Ovary (tissue), 9 donors: Measurements from ENCODE around the gene DPF3. TPM values are rescaled to one million over a fixed set of nuclear protein-coding genes. Genes with fewer than 3 reads are reported as not detected.

Source experiments
- DNase-seq, 5 donors: peaks; one replicate each; pipeline ENCODE4 v3.0.0-alpha.2; 2019 to 2020
- H3K27ac ChIP-seq, 2 donors: fragments of 200-600 bp; one replicate each; pipeline versions ENCODE4 v1.5.1 to v1.8.0; 2019 to 2022
- H3K27me3 ChIP-seq: fragments of 200-600 bp; one replicate; pipeline ENCODE4 v1.8.0; 2022
- H3K36me3 ChIP-seq: fragments of 200-600 bp; sonication (generic); one replicate; pipeline ENCODE4 v1.5.1; 2019
- H3K4me1 ChIP-seq: one replicate; pipeline ENCODE4 v1.8.1; 2013; ENCODE audit warnings: mild to moderate bottlenecking, moderate library complexity; ENCODE audit not compliant: insufficient read depth
- H3K4me3 ChIP-seq: fragments of 200-600 bp; sonication (generic); one replicate; pipeline ENCODE4 v1.5.1; 2017
- H3K9me3 ChIP-seq, 2 donors: fragments of 200-600 bp in 1 of 2; sonication (generic) in 1 of 2; one replicate each; pipeline versions ENCODE4 v1.5.1 to v1.8.1; 2013 to 2019; ENCODE audit warnings: mild to moderate bottlenecking in 1 of 2, moderate library complexity in 1 of 2
- CTCF ChIP-seq, 3 donors: fragments of 450-650 bp in 2 of 3; fragments of 200-600 bp in 1 of 3; IDR thresholded peaks; one replicate each; pipeline versions ENCODE4 v1.5.1 to v1.8.0; 2016 to 2022; ENCODE audit warnings: antibody characterized with exemption in 3 of 3, mild to moderate bottlenecking in 1 of 3
- EP300 ChIP-seq: sonication (generic); formaldehyde crosslinking; IDR thresholded peaks from one replicate; pipeline ENCODE4 v1.6.1; 2017; ENCODE audit warnings: antibody characterized with exemption
- POLR2A ChIP-seq: fragments of 450-650 bp; IDR thresholded peaks from one replicate; pipeline ENCODE4 v1.6.1; 2017; ENCODE audit warnings: antibody characterized with exemption, mild to moderate bottlenecking, moderate library complexity
- WGBS, 3 donors: extraction: QIAGEN DNeasy Blood & Tissue Kit in 1 of 3; methylation state at CpG; one replicate each; pipeline versions ENCODE4 v1.1.5 to v1.1.7; 2013 to 2017; 5-methylcytosine and 5-hydroxymethylcytosine counted together
- intact Hi-C, 4 donors: fragments of 100-400 bp; cut with DNase I; formaldehyde crosslinking; loops; one replicate each; pipeline versions ENCODE4 v1.11.0 to v1.15.1; 2022 to 2023
- polyA plus RNA-seq, 2 donors: library from polyadenylated mRNA; stranded (reverse); fragments of 200-250 nt in 1 of 2; fragments of 350-450 nt in 1 of 2; fragmentation: Illumina TruSeq in 1 of 2; extraction: RNeasy Lipid Tissue Mini Kit (QIAGEN cat#74804) in 1 of 2; gene quantifications; one replicate each; pipeline ENCODE4 v1.2.3, GENCODE V29; 2013 to 2014
- total RNA-seq, 7 donors: library from RNA; depleted of rRNA in 2 of 7; stranded (reverse); fragments of >200 nt in 2 of 7; fragmentation: NEBNext Ultra II Directional in 3 of 7; extraction: Animal tissue kit (Norgen Biotek cat#: 25700) in 3 of 7; gene quantifications; one replicate each; pipeline versions ENCODE4 v1.1.0 to v1.2.4, GENCODE V29; 2016 to 2023
- donor health status: DM: no; HTN: no; CAD: no; lungs with moderate emphysema.
- donor health status: DM: no; HTN: no; CAD: no.
- donor health status: Bipolar disorder and iron deficiency.
- donor health status: DM: yes; HTN: yes; CAD: no.
- donor health status: DM: no; HTN: no; CAD: no.
- donor health status: DM: yes; HTN: yes; CAD: no.

The DPF3 gene
- total and polyA plus RNA-seq, 9 donors = 6.3 to 34.4 (median 21.9) TPM

- intact Hi-C loops = no loop called here
- Histone ChIP-seq H3K27ac (no peak overlapping the region), H3K4me1 (peaks cover 1% of the 10 kb centered on the region), H3K36me3 (no peaks in the 10 kb centered on the region), H3K9me3 (no peaks in the 10 kb centered on the region), H3K4me3 (no peak overlapping the region), H3K27me3 (no peaks in the 10 kb centered on the region)
- TF ChIP-seq EP300 = no peak
- TF ChIP-seq CTCF (IDR thresholded peaks at IDR 0.05) = no peak
- TF ChIP-seq POLR2A = no peak
- WGBS, 3 donors = 85 to 88% (median 86%) methylated on average over 14 to 15 of the region's 15 CpGs
- DNase-seq = no peak
Observed at GRCh38 chr14:72688990-72689671, 204.8 kb downstream of the DPF3 start.

GRCh38 chr14:72686832-72687231 is 207.1 kb downstream of the DPF3 start:
- Histone ChIP-seq H3K27ac (no peak overlapping the region), H3K36me3 (no peaks in the 10 kb centered on the region), H3K4me3 (no peak overlapping the region), H3K4me1 (no peaks in the 10 kb centered on the region), H3K9me3 (no peaks in the 10 kb centered on the region), H3K27me3 (no peaks in the 10 kb centered on the region)
- 94 to 98% (median 97%) methylated on average over 2 of the region's 2 CpGs for WGBS, 3 donors
- TF ChIP-seq CTCF (IDR thresholded peaks at IDR 0.05) (no peak), POLR2A (no peak), EP300 (no peak)
- intact Hi-C loops = no loop called here
- no peak for DNase-seq

- Histone ChIP-seq H3K9me3 (no peaks in the 10 kb centered on the region), H3K27ac (no peak overlapping the region), H3K4me3 (no peak overlapping the region), H3K36me3 (no peaks in the 10 kb centered on the region), H3K4me1 (no peaks in the 10 kb centered on the region), H3K27me3 (no peaks in the 10 kb centered on the region)
- no peak for DNase-seq
- intact Hi-C loops = no loop called here
- no peak for TF ChIP-seq CTCF (IDR thresholded peaks at IDR 0.05)
- no peak for TF ChIP-seq EP300
- TF ChIP-seq POLR2A = no peak
- WGBS, 3 donors = 81 to 87% (median 85%) methylated on average over 1 of the region's 1 CpG
Observed at GRCh38 chr14:72686101-72686500, 207.8 kb downstream of the DPF3 start.

GRCh38 chr14:72685456-72685855 is 208.4 kb downstream of the DPF3 start:
- H3K27me3 ChIP-seq = no peaks in the 10 kb centered on the region
- no peak overlapping the region for H3K27ac ChIP-seq
- no peak overlapping the region for H3K4me3 ChIP-seq
- 99 to 100% (median 99%) methylated on average over 3 of the region's 3 CpGs for WGBS, 3 donors
- no peaks in the 10 kb centered on the region for H3K4me1 ChIP-seq
- no peak for TF ChIP-seq EP300
- no peak for TF ChIP-seq POLR2A
- no peak for TF ChIP-seq CTCF (IDR thresholded peaks at IDR 0.05)
- DNase-seq = no peak
- H3K36me3 ChIP-seq = no peaks in the 10 kb centered on the region
- intact Hi-C loops = no loop called here
- H3K9me3 ChIP-seq = no peaks in the 10 kb centered on the region
